K562 (cell line): Measurements from ENCODE around the gene NAA10. TPM values are rescaled to one million over a fixed set of nuclear protein-coding genes. Genes with fewer than 3 reads are reported as not detected.

Source experiments
- ARID2 ChIP-seq: fragments of 450-650 bp; IDR thresholded peaks from 2 replicates; pipeline ENCODE4 v1.6.1; 2017; ENCODE audit warnings: antibody characterized with exemption, mild to moderate bottlenecking
- CC2D1A ChIP-seq: fragments of 450-650 bp; IDR thresholded peaks from 2 replicates; pipeline ENCODE4 v1.6.1; 2017; ENCODE audit warnings: mild to moderate bottlenecking
- CTCF ChIP-seq, 3 experiments: IDR thresholded peaks in 2 of 3; conservative IDR thresholded peaks in 1 of 3; 2 replicates each; pipeline ENCODE4 v1.5.1; 2011 to 2012; ENCODE audit warnings: low read length in 3 of 3, mild to moderate bottlenecking in 3 of 3, control low read depth in 2 of 3, improper control_type of control experiment in 1 of 3, inconsistent platforms in 1 of 3, low read depth in 1 of 3, mixed read lengths in 1 of 3, moderate library complexity in 1 of 3; ENCODE audit not compliant: insufficient read depth in 2 of 3
- HDGF ChIP-seq: fragments of 450-650 bp; IDR thresholded peaks from 2 replicates; pipeline ENCODE4 v1.6.1; 2016
- KLF1 ChIP-seq: fragments of 450-650 bp; IDR thresholded peaks from 2 replicates; pipeline ENCODE4 v1.6.1; 2016; ENCODE audit warnings: missing genetic modification characterization, missing compliant biosample characterization
- OTX1 ChIP-seq: fragments of 450-650 bp; formaldehyde crosslinking; IDR thresholded peaks from 2 replicates; pipeline ENCODE4 v1.4.0; 2022; ENCODE audit warnings: mild to moderate bottlenecking
- PCBP1 ChIP-seq: fragments of 200-400 bp; formaldehyde crosslinking; IDR thresholded peaks from 2 replicates; pipeline ENCODE4 v1.6.1; 2018; ENCODE audit warnings: mild to moderate bottlenecking, low read depth, low read length; ENCODE audit not compliant: poor library complexity, severe bottlenecking
- POLR2A ChIP-seq: fragments of 450-650 bp; conservative IDR thresholded peaks from 2 replicates; pipeline ENCODE4 v1.6.1; 2016
- POLR2B ChIP-seq: fragments of 450-650 bp; IDR thresholded peaks from 2 replicates; pipeline ENCODE4 v1.6.1; 2018; ENCODE audit warnings: low read depth; ENCODE audit not compliant: partially characterized antibody
- RBM22 ChIP-seq: fragments of 200-400 bp; formaldehyde crosslinking; IDR thresholded peaks from 2 replicates; pipeline ENCODE4 v1.6.1; 2018; ENCODE audit warnings: low read length, low read depth; ENCODE audit not compliant: poor library complexity, severe bottlenecking
- SMC3 ChIP-seq: conservative IDR thresholded peaks from 2 replicates; pipeline ENCODE4 v1.6.1; 2011; ENCODE audit warnings: low read depth, low read length, improper control_type of control experiment; ENCODE audit not compliant: insufficient read depth
- SUPT5H ChIP-seq: fragments of 450-650 bp; IDR thresholded peaks from 2 replicates; pipeline ENCODE4 v1.6.1; 2016
- TRIM24 ChIP-seq, 2 experiments: fragments of 450-650 bp; IDR thresholded peaks; 2 replicates each; pipeline ENCODE4 v1.6.1; 2016
- ZFP91 ChIP-seq: sonication (generic); formaldehyde crosslinking; IDR thresholded peaks from 2 replicates; pipeline ENCODE4 v1.8.0; 2022; ENCODE audit warnings: mild to moderate bottlenecking, missing genetic modification reagents
- ZKSCAN1 ChIP-seq: fragments of 150-350 bp; IDR thresholded peaks from 2 replicates; pipeline ENCODE4 v1.6.1; 2016; ENCODE audit warnings: low read depth, low read length
- ZNF324 ChIP-seq: fragments of 250-450 bp; sonication (Bioruptor Pico); IDR thresholded peaks from 2 replicates; pipeline ENCODE4 v1.4.0; 2020; ENCODE audit warnings: mild to moderate bottlenecking
- ZNF592 ChIP-seq: fragments of 450-650 bp; IDR thresholded peaks from 2 replicates; pipeline ENCODE4 v1.6.1; 2017; ENCODE audit warnings: antibody characterized with exemption, mild to moderate bottlenecking
- polyA plus RNA-seq, 8 experiments: library from polyadenylated mRNA; depleted of rRNA in 4 of 8; stranded (reverse) in 5 of 8; unstranded in 3 of 8; fragments of >200 nt; fragmentation: Nextera tagmentation in 2 of 8; fragmentation: Illumina TruSeq in 1 of 8; extraction: Ambion mirVana in 2 of 8; extraction: Trizol in 1 of 8; gene quantifications; 2 replicates each; pipeline versions ENCODE4 v1.2.1 to v1.2.3, GENCODE V29; 2011 to 2014; ENCODE audit warnings: inconsistent platforms in 1 of 8, missing spikeins in 1 of 8
- total RNA-seq, 7 experiments: library from RNA; depleted of rRNA in 6 of 7; stranded (reverse); fragments of >200 nt in 6 of 7; fragmentation: Illumina TruSeq in 2 of 7; extraction: Trizol in 2 of 7; gene quantifications; 2 replicates each; pipeline versions ENCODE4 v1.2.1 to v1.2.3, GENCODE V29; 2011 to 2021; ENCODE audit warnings: low replicate concordance in 1 of 7
- TF ChIP-seq, protein P1 (sequence below): sonication (generic); formaldehyde crosslinking; IDR thresholded peaks from 2 replicates; pipeline ENCODE4 v1.8.0; 2022; ENCODE audit warnings: missing genetic modification reagents, mild to moderate bottlenecking, moderate library complexity, borderline replicate concordance

NAA10 gene
- total and polyA plus RNA-seq, 9 of the 15 experiments (the other 6 are each of a cell fraction or from before 2014, with no cell fraction given): 11.1 to 250 (median 134) TPM

GRCh38 chrX:153953342-153953830 lies 18.5 kb upstream of the NAA10 start (continued):
- 0 out of 2 replicates have a peak, but pooled peaks have one; percentile 41 for TF ChIP-seq ZNF592
- peak; percentile 69 for TF ChIP-seq POLR2B
- TF ChIP-seq RBM22: peak; percentile 67
- no peak for TF ChIP-seq HDGF
- peak; percentile 17 for TF ChIP-seq PCBP1
- TF ChIP-seq ZNF324 (CRISPR knock-in tag): no peak
- 0 out of 2 replicates have a peak, but pooled peaks have one; percentile 24 for TF ChIP-seq ZKSCAN1
- TF ChIP-seq POLR2A: peak; percentile 45; the same call in 1 of the 2 replicates
- TF ChIP-seq CC2D1A: 0 out of 2 replicates have a peak, but pooled peaks have one; percentile 30
- no peak for TF ChIP-seq TRIM24 (IDR thresholded peaks at IDR 0.05)
- no peak for TF ChIP-seq OTX1 (CRISPR knock-in tag)
- peak; percentile 79 to 88 (median 84) for TF ChIP-seq CTCF (IDR thresholded peaks at IDR 0.05 in 2 of 3, conservative IDR thresholded peaks at IDR 0.05 in 1 of 3; ENCODE audit: insufficient read depth in 2 of 3, low read depth in 1 of 3, low read length in 3 of 3)
- 0 out of 2 replicates have a peak, but pooled peaks have one; percentile 12 for TF ChIP-seq ARID2
- TF ChIP-seq ZFP91 (CRISPR knock-in tag): peak; percentile 50; the same call in 1 of the 2 replicates
- TF ChIP-seq KLF1 (tag): 0 out of 2 replicates have a peak, but pooled peaks have one; percentile 54
- TF ChIP-seq SMC3: peak; percentile 85; the same call in 1 of the 2 replicates
- TF ChIP-seq, protein P1, sequence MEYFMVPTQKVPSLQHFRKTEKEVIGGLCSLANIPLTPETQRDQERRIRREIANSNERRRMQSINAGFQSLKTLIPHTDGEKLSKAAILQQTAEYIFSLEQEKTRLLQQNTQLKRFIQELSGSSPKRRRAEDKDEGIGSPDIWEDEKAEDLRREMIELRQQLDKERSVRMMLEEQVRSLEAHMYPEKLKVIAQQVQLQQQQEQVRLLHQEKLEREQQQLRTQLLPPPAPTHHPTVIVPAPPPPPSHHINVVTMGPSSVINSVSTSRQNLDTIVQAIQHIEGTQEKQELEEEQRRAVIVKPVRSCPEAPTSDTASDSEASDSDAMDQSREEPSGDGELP (CRISPR knock-in tag): peak; percentile 43; the same call in 1 of the 2 replicates
- TF ChIP-seq SUPT5H: peak; percentile 48
